Vagina (tissue), 2 donors: Measurements from ENCODE around the gene CRACR2B.

ENCODE experiments used
- POLR2A ChIP-seq, 2 donors: fragments of 450-650 bp; IDR thresholded peaks; one replicate each; pipeline ENCODE4 v1.6.1; 2017; ENCODE audit warnings: antibody characterized with exemption in 2 of 2, mild to moderate bottlenecking in 2 of 2, moderate library complexity in 2 of 2
- TF ChIP-seq, protein P1 (sequence below), 3 experiments: fragments of 450-650 bp in 2 of 3; fragments of 200-600 bp in 1 of 3; sonication (generic) in 1 of 3; IDR thresholded peaks; one replicate each; pipeline ENCODE4 v1.5.1; 2017 to 2019; ENCODE audit warnings: antibody characterized with exemption in 3 of 3, mild to moderate bottlenecking in 2 of 3, moderate library complexity in 2 of 3

GRCh38 chr11:809287-810039 lies 18.3 kb upstream of the CRACR2B start, which contains the start of gene RPLP2:
- TF ChIP-seq, protein P1, sequence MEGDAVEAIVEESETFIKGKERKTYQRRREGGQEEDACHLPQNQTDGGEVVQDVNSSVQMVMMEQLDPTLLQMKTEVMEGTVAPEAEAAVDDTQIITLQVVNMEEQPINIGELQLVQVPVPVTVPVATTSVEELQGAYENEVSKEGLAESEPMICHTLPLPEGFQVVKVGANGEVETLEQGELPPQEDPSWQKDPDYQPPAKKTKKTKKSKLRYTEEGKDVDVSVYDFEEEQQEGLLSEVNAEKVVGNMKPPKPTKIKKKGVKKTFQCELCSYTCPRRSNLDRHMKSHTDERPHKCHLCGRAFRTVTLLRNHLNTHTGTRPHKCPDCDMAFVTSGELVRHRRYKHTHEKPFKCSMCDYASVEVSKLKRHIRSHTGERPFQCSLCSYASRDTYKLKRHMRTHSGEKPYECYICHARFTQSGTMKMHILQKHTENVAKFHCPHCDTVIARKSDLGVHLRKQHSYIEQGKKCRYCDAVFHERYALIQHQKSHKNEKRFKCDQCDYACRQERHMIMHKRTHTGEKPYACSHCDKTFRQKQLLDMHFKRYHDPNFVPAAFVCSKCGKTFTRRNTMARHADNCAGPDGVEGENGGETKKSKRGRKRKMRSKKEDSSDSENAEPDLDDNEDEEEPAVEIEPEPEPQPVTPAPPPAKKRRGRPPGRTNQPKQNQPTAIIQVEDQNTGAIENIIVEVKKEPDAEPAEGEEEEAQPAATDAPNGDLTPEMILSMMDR (IDR thresholded peaks at IDR 0.05), result peak in 1 of 3 experiments; percentile 4
- TF ChIP-seq POLR2A (IDR thresholded peaks at IDR 0.05), result peak in 1 of 2 donors; percentile 90
